22Rv1 (cell line): ENCODE results near the gene ADRM1.

ENCODE experiments used
- H3K27ac ChIP-seq: fragments of 450-650 bp; 2 replicates; pipeline ENCODE4 v1.5.1; 2017
- CTCF ChIP-seq: fragments of 450-650 bp; IDR thresholded peaks from 2 replicates; pipeline ENCODE4 v1.5.1; 2017; ENCODE audit warnings: mild to moderate bottlenecking
- ZFX ChIP-seq: fragments of 450-650 bp; IDR thresholded peaks from 2 replicates; pipeline ENCODE4 v1.6.1; 2017; ENCODE audit warnings: antibody characterized with exemption, borderline replicate concordance

The ADRM1 gene

DNA sequence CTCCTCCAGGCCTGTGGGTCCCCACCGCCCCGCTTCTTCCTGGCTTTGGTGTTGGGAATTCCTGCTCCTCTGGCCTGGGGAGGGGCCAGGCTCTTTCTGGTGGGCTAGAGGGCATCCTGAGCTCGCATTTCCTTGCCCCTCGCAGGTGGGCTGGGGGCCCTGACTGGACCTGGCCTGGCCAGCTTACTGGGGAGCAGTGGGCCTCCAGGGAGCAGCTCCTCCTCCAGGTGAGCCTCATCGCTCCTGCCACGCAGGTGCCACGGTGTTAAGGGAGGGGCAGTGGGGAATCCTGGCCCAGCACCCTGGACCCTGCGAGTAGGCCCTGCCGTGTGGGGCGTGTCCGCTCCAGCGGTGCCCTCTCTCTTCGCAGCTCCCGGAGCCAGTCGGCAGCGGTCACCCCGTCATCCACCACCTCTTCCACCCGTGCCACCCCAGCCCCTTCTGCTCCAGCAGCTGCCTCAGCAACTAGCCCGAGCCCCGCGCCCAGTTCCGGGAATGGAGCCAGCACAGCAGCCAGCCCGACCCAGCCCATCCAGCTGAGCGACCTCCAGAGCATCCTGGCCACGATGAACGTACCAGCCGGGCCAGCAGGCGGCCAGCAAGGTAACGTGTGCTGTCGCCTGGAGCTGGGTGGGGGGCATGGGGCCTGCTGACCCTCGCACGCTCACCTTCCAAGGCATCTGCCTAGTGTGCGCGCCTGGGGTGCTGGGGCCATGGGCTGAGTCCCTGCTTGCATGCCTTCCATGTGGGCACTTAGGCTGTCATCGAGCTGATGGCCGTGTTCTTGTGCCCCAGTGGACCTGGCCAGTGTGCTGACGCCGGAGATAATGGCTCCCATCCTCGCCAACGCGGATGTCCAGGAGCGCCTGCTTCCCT is 4.7 kb downstream of the ADRM1 start:
- H3K27ac ChIP-seq = 0 out of 2 replicates have a peak overlapping the region, but pooled peaks have one; percentile 18
- no peak for TF ChIP-seq CTCF
- no peak for TF ChIP-seq ZFX

- TF ChIP-seq ZFX (no peak), CTCF (no peak)
- peak overlapping the region; percentile 20; the same call in 1 of the 2 replicates for H3K27ac ChIP-seq
Measured at GRCh38 chr20:62308102-62308822, 5.5 kb downstream of the ADRM1 start.

DNA sequence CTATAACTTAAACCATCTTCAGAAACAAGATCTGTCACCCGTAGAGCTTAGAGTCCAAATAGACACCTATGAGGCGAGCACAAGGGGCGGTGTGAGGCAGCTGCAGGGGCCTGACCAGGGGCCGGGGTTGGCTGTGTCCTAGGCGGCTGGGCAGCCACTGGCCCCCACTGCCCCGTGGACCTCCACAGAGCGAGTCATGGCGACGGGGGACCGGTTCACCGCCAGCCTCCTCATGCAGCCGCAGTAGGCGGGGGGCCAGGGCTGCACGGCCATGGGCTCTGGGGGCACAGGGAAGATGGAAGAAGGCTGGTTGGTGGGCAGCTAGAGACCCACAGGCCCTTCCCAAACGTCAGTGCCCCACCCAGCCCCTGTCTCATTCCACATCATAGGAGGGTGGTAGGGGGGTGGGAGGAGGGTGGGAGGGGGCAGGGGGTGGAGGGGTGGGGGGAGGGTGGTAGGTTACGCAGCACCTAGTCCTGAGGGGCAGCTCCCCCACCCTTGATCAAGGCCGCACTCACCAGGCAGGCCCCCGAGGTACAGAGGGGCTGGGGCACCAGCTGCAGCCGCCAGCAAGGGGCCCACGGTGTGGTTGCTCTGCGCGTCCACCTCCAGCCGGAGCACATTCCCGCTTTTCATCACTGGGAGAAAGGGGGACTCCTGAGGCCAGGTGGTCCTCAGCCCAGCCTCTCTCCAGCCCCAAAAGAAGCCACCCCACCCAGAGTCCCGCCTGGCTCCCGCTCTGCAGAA is 6.6 kb downstream of the ADRM1 start:
- H3K27ac ChIP-seq = peak overlapping the region; percentile 20; the same call in 1 of the 2 replicates
- no peak for TF ChIP-seq CTCF

DNA sequence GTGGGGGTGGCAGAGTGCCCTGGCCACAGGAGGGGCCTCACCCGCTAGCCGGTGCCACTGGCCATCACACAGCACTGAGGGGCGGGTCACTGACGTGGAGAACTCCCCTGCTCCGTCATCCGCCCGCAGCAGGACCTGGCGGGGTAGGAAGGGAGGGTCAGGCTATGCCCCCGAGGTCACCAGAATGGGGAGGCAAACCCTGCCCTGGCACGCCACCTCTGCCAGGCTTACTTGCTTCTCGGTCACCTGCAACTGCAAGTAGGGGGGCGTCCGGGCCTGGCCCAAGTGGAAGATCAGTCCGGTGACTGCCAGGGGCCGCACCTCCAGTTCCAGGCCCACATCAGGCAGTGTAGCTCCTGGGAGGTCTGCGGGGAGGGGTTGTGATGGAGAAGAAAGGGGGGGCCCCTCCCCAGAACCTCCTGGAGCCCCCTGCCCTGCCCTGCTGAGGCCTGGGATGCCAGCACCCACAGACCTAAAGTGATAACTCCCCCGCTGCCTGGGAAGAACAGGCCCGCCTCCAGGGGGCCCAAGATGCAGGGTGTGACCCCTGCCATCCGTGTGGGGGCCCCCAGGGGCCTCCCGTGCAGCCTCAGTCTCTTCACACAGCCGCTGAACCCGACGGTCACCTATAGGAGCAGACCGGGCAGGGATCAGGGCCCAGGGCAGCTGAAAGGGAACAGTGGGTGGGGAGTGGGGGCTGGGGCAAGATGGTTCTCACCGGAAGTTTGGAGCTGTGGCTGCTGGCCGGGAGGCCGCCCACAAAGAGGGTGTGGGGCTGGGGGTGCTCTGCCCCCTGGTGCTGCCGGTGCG is 7.4 kb downstream of the ADRM1 start:
- TF ChIP-seq ZFX (no peak), CTCF (no peak)
- H3K27ac ChIP-seq = no peak overlapping the region

GRCh38 chr20:62310757-62311121 is 7.9 kb downstream of the ADRM1 start:
- TF ChIP-seq ZFX (no peak), CTCF (no peak)
- H3K27ac ChIP-seq = no peak overlapping the region

DNA sequence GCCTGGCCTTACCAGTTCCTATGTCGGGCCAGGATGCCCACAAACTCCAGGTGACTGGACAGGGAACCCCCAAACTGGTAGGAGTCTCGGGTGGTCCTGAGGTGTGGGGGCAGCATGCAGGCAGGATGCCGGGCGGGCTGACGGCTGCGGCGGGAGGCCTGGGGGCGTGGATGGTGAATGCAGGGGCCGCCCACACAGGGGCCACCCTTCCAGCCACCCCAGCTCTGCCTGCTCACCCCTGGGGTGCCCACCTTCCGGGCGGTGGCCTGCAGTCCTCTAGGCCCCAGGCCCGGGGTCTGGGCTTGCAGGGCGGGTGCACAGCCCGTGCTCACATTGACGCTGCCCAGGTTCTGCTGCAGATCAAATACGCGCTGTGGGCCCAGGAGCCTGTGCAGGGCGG is 8.4 kb downstream of the ADRM1 start:
- TF ChIP-seq CTCF (no peak), ZFX (no peak)
- no peak overlapping the region for H3K27ac ChIP-seq
